ENCODE data around the gene MAT1A. TPM values are rescaled to one million over a fixed set of nuclear protein-coding genes. Genes with fewer than 3 reads are reported as not detected.

The MAT1A gene
- not detected in 2 replicates for total RNA-seq

DNA sequence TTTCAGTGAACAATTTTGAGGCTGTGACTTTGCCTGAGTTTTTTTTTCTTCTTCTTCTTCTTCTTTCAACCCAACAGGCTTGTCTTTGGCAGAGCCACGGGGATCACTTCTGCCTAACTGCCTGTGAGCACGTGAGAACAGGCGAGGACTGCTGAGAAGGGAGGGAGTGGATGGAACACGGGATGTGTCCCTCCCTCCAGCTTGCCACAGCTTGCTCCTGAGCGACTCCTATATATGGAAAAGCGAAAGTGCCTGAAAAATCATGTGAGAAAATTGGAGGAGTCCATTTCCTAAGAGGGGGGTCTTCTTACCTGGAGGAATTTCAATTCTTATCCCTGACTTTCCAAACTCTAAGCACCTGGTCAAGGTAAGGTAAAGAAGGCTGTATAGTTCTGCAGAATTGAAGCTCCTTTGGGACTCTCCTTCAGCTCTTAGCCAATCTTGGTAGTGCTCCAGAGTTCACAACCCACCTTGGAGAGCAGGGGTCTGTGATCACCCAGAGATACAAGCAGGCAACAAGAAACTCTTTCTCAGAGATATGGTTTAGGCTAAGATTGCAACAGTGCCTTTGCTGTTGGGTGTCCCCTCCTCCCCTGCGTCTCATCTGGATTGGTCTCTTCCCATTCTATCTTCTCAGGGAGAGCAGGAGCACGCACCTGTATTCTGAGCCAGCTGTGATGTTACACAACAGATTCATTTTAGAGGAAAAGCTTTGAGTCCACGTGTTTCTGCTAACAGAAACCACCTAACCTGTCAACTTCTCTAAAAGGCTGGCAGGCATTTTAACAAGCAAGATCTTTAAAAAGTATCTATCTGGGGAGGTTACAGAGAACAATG is at the start of gene MAT1A:
Gene MAT1A (minus strand): TSS at position 208 of the 837 bp plus-strand sequence. CDS start 235 bp downstream, outside the sequence.

Other genes with a start within 250 kb of the MAT1A start
- gene TMEM254, start 211.0 kb downstream of the MAT1A start, total RNA-seq = 7.4 and 9.3 TPM in 2 replicates
- 12.3 and 18.9 TPM in 2 replicates for gene PLAC9, start 156.9 kb downstream of the MAT1A start, total RNA-seq
- gene ANXA11, start 84.1 kb downstream of the MAT1A start, total RNA-seq = 52.5 and 82.4 TPM in 2 replicates
- not detected in 2 replicates for gene DYDC1, start 67.1 kb upstream of the MAT1A start, total RNA-seq
- gene DYDC2, start 67.1 kb upstream of the MAT1A start, total RNA-seq = not detected in 2 replicates
- gene PRXL2A, start 118.9 kb upstream of the MAT1A start, total RNA-seq = 3.6 and 4.9 TPM in 2 replicates
- 7.4 and 12.0 TPM in 2 replicates for gene TSPAN14, start 164.7 kb upstream of the MAT1A start, total RNA-seq
- not detected in 2 replicates for gene SH2D4B, start 248.2 kb upstream of the MAT1A start, total RNA-seq